Measurements from ENCODE around the gene CPEB4.

Gene CPEB4

DNA sequence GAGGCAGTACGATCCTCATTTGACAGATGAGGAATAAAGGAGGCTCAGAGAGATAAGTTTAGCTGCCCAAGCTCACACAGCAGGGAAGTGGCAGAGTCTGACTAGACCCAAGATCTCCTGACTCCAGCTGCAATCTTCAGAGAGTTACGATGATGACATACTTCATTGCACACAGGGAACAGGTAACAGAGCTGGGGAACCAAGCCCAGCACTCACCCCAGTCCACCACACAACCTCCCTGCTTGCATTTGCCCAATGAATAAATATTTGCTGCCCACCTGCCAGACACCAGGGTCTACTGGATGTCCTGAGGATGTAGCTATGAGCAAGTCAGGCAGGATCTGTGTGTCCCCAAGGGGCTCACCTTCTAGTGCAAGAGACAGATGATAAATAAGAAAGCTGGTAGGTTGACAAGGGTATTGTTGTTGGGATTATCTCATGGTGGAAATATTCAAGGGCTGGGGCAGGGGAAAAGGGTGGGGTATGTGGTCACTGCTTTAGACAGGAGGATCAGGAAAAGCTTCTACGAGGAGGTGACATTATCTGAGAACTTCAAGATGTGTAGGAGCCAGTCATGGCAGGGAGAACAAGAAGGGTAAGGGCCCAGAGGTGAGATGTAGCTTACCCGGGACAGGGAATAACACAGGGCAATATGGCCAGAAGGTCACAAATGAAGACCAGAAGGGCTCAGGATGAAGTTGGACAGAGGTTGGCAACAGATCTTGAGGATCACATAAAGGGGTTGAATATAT, 28.6 kb upstream of the CPEB4 start:
- DNase-seq, result no peak

DNA sequence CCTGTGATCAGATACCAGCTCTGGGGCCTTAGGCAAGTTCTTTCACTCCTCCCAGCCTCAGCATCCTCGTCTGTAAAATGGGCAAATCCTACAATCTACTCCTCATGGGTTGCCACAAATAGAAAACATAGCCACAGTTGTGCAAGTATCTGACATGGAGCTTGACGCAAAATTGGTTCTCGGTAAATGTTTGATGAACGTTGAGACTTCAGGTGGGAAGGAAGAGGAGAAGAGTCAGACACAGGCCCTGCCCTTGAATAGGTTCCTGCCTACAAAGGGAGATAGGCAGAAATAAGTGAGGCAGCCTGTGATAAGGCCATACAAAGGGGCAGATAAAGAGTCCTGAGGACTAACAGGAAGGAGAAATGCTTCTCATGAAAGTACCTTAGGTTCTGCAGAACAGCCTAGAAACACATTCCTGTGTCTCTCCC, 26.1 kb upstream of the CPEB4 start:
- no peak for DNase-seq

DNA sequence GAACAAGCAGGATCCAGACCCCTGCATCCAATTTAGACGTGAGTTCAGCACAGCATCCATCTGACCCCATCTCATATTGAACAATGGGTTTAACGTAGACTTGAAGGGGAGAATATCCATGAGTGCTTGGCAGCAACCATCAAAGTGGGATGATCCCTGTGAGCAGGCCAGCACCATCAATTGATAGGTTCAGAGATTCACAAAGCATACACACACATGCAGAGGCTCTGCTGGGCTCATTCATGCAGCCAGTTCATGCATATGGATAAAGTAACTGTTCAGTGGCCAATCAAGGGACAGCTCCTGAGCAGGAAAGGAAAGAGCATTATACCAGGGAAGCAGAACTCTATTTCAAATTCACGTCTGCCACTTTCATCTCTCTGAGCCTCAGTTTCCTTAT, 24.8 kb upstream of the CPEB4 start:
- no peak for DNase-seq

DNA sequence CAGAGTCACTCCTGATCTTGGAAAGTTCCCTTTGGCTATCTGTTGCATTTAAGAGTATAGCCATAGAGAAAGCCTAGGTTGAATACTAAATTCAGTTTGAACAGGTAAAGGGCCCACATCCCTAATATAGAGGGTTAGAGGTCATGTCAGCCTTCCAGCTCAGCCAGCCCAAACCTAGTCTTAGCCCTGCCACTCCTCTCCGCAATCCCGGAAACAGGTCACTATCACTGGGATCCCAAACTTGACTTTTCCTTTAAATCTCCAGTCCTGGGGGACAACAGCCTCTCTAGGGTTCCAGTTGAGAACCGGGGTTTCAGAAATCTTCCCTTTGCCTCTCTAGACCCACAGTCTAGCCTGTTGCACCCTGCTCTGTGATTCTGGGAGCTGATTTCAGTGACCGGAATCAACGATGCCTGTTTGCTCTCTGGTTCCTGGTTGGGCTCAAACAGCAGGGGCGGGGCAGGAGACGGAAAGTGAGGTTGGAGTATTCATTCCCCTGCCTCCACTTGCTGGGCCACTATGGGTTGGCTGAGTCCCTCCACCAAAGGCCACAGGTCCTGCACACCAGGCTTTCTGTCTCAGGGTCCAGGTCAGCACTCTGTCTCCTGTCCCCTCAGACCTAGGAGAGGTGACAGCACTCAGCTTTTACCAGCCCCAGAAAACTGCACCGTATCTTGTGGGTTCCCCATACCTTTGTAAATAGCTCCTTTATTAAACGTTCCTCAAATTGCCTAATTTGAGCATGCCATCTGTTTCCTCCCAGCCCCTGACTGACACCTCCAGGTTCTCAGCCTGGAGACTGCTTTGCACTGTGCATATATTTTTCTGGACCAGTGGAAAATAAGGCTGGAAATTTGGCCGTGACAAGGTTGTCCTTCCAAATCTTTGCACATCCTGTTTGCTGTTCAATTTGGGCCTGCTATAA, 23.8 kb upstream of the CPEB4 start:
- DNase-seq, result no peak

DNA sequence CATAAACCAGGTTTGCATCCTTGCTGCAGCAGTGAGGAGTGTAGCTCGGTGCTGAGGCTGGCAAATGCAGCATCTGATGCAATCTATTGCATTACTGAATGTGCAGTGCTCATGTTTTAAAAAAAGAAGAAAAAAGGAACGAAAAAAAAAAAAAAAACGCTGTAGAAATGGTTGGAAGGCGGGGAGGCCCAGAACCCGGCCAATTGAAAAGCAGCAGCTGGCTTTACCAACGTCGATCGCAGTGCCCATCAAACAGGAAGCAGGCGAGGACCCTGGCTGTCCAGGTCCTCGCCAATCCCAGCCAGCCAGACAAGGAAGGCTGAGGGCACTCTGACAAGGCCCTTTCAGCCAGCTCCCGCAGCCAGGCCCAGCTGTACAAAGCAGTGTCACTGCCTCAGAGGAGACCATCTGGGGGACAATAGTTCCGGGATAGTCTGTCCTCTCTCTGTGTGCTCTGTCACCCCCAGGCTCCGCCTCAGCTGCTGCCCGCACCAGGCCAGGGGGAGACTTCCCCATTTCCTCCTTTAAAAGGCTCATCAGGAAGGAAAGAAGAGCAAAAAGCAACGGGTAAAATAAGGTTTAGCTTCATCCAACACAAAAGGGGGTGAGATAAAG, 21.8 kb upstream of the CPEB4 start:
- DNase-seq, result no peak

DNA sequence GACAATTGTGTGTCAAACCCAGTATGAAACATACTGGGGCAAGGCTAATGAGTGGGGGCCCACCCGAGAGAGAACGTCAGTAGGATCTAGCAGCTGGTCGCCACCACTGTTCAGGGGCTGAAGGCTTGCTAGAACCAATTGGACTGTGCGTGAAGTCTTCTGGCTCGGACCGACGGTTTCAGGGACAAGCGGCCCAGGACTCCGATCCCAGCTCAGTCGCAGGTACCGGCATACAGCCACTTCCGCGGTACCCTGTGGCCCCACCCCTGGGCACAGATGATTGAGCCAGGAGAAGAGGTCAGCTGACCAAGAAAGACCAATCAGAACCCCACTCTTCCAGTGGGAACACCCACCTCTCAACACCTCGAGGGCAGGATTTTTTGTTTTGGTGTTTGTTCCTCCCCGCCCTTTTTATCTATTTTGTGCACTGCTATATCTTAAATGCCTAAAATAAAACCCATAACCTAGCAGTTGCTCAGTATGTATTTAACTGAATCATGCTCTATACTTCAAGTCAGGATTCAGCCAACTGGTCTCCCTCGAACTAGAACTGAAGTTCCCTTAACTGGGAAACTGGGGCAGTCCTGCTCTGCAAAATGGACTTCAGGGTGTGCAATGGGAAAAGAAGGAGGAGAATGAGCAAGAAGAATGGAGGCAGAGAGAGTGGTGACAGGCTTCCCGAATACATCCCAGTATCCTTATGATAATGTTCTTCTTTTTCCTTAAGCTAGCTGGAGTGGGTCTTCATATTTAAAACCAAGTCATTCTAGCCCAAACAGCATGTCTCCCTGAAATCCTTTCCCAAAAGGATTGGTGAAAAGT, 21.1 kb upstream of the CPEB4 start:
- DNase-seq, result no peak

DNA sequence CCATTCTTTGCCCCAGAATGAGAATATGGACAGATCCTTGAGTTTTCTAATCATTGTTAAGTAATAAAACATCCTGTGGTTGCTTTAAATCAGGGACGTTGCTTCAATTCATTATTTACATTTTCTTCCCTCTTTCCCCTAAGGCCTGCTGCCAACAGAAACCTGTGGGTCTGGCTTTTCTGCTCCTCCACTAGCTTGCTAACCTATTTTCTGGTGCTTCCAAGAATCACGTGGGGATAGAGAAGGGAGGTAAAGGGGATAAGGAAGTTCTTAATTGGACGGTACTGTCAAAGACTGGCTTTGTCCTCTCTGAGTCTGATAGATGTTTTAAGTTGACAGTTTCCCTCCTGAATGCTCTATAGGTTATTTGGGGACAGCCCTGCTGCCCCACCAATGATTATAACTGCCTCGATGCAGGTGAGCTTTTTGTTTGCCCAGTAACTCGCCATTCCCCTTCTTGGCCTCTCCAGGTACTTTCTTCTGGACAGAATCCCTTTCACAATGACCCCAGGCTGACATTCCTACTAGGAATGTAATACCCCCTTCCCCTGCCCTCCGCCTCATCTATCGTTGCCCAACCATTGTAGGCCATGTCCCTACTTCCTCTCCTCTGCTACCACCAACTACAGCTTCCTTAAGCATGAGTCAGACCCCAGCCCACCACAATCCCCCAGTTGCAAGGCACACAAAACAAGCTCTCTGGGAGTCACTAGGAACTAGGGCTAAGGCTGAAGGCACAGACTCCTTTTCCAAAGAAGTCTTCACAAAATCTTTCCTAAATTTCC, 19.9 kb upstream of the CPEB4 start:
- no peak for DNase-seq

DNA sequence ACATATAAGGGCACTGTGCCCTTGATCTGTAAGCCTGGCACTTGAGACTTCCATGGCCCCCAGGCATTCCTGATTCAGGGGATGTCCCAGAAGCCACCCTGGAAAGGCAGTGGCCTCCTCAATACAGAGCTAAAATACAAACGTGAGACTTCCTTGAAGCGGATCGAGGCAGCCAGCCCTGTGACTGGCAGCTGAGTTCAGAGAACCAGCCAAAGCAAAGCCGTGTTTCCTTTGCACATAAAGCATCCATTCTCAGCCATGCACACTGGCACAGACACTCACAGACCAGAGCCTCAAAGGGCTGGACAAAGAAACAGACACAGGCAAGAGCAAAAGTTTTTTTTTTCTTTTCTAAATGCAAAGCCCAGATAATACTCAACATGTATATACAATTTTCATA, 18.8 kb upstream of the CPEB4 start:
- no peak for DNase-seq

DNA sequence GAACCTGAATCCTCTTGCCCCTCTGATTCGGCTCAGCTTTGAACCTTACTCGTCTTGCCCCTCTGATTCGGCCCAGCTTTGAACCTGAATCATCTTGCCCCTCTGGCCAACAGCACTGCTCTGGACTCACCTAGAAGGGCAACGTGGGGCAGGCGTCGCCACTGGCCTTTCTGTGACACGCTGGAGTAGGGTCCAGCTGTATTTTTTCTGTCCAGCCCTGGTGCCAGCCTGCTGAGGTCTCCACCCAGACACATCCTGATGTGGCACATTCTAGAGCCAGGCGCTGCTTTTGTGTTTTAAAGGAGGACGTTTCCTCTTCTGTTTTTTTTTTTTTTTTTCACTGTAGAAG, 15.2 kb upstream of the CPEB4 start:
- DNase-seq, result no peak

DNA sequence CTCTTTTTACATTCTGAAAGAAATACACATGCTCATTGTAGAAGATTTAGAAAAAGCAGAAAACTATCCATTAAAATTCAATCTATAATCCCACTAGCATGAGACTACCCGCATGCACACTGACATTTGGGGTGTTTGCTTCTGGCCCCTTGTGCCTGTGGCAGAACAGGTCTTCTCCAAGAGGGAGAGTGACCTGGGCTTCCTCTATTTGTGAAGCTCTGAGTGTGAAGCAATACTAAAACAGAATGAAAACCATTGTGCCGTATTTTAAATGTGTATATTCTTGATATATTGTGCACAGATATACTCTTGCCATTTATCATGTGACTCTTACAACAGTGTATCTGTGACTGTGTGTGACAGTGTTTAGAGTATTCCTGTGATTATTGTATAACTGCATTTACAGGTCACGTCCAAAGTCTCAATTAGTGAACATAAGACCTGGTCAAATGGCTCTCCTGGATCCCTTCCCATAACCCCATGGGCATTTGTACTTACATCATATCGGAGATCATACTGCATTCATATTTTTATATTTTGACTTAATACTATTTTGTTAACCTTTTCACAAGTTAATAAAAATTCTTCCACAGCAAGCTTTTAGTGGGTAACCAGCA, 14.7 kb upstream of the CPEB4 start:
- no peak for DNase-seq

DNA sequence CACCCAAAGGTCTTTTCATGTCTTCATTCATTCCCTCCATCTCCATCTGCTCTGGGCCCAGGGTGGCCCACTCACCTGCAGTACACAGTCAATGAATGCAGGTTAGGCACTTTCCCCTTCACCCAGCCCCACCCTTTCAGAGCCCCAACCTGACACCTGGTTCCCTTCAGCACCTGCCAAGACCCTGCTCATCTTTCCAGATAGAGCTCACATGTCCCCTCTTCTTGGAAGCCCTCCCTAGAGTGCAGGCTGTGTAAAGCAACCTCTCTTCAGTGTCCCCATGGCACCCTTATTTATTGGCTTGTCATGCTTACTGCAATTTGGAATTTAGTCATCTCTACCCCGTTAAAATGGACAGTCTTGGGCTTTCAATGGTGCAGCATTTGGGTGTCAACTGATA, 13.0 kb upstream of the CPEB4 start:
- DNase-seq, result no peak

DNA sequence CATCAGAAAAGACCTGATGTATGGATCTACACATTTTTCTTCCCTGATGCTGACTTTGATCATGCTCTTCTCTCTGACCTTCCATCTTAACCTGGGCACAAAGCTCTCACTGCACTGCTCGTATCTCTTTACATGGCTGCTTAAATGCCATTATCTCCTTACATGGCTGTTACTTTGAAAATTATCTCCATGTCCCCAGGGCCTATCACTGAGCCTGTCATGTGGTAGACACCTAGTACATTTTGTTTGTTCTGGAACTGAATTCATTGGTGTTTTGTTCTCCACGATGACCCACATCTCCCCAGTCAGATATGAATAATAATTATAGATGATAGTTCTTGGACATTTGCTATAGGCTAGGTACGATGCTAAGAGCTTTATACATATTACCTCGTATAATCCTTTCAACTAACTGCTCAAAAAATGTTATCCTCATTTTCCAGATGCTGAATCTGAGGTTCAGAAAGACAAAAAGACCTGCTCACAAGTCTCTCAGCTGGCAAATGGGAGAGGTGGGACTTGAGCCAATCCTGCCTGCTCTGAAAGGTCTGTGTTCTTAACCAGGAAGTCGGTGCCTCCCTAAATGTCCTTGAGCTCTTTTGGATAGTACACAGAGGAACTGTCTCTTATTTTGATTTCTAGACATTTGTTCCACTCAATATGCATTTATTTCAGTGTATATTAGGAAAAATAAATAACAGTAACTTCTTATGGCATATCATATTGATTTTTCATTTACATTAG, 9.8 kb upstream of the CPEB4 start:
- DNase-seq, result peak; percentile 46

DNA sequence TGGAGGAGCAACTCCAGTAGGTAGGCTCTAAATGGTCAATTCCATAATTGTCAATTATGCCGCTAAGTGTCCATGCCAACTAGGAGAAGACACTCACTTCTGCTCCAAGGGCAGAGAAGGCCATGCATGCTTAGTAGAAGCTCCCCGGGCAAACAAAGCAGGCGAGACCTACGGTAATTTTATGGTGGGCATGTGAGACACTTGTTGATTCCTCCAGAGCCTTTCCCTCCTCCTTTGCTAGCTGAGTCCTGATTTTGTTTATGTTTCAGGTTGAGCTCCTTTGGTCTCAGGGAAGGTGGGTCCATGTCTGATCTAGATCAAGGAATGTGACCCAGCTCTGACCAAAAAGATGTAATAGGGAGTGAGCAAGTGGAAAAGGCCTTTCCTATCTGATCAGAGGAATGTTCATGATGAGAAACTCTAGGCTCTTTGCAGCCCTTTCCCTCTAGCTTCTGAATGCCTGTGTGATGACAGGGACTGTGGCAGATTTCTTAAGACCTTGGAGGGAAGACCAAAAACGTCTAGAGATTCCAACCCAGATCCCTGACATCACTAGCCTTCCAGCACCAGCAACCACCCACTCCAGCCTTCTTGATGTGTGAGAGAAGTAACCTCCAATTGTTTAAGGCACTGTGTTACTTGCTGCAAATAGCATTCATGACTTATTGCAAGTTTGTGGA, 7.7 kb upstream of the CPEB4 start:
- no peak for DNase-seq

DNA sequence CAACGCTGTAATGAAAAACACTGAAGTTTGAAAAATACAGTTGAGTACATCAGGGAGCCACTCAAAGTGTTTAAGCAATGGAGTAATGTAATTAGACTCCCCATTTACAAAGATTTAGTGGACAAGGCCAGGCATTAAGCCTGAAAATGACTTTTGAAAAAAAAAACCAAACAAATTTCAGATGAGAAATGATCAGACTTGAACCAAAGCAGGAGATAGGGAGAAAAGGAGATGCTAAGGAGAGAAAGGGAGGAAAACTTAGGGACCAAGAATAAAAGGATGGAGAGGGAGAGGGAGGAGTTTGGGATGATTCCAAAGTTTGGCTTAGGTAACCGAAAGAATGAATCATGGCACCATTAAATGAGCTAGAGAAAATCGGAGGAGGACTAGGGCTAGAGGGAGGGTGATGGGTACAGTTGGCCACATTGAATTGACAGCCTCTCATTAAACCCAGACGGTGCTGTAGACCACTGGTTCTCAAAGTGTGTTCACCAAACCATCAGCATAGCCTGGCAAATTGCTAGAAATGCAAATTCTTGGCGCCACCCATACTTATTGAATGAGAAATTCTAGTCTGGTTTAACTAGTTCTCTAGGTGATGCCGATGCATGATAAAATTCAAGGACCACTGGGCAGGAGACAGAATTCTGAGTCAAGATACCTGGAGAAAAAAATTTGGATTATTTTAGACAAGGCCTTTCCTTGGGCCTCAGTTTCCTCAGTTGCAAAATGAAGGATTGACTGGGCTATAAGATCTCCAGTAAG, 6.2 kb upstream of the CPEB4 start:
- no peak for DNase-seq

DNA sequence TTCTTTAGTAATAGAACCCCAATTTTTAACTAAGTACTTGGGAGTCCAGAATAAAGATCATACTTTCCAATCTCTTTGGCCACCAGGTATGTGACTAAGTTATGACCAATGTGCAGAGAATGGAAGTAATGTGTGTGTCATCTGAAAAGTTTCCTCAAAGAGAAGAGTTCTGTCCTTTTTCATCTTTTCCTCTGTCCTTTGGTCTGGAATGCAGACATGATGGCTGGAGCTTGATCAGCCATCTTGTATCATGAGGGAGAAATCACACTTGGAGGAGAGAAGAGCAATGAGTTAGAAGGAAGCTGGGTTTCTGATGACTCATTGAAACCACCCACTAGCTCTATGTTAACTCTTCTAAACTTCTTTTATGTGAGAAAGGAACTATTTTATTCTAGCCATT, 5.5 kb upstream of the CPEB4 start:
- no peak for DNase-seq

DNA sequence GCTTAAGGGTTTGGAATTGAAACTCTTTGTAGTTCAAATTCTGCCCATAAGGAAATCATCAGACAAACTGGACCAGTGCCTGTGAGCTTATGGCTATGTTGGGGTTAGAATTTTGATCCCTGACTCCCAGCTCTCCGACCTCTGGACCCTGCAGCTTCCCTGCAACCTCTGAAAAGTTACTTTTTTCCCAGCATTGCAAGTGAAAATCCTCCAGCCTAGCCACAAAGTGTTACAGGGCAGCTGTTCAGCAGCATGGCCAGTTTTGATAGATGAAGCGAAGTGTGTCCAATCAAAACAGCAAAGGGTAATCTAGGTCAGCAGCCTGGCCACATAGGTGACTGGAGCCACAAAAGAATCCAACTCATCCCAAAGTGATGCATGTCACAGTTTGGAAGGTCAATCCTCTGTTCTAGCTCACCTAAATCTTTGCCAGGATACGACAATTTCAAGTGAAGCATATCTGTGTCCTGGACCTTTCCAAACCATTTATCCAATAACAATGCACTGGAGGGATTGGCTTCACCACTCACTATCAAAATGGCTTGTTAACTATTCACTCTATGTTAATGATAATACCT, 4.7 kb upstream of the CPEB4 start:
- DNase-seq, result no peak

DNA sequence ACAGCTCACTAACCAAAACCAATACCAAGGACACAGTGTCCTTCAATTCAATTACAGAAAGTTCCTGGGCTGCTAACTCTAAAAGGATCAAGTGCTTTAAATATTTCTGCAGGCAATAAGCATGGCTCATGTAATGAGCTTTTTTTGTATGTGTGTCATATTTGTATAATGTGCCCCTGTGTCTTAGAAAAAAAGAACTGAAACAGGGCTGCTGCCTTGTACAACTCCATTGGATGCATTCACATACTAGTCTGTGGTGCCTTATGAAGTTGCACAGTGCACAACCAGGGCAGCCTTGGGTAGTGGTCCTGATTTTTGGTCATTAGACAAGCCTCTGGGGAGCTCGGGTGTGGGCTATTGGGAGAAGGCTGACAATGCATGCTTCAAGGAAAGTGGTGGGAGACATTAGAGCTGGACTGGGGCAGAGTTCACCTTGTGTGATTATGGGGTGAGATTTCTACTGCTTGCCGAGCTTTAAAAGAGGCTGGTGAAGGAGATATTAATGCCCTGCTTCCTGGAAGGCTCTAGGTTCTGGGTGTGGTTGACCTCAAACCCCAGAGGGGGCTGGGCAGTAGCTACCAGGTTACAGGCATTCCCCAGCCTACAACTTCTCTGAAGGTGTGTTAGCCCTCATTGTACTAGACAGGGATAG, 3.6 kb upstream of the CPEB4 start:
- no peak for DNase-seq

DNA sequence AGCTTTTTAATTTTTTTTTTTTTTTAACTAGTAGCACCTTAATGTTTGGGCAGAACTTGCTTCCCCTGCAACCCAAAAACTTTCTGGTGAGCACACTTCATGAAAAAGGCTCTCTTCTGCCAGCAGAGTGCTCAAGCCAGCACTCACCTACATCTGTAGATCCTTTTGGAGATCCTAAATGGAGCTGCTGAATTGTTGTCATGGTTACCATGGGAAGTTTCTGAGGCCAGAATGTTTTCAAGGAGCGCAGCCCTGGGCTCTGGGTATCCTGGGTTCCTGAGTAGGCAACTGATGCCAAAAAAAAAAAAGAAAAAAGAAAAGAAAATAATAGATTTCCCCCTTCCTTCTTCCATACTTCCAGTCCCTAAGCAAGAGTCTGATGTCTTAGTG, 3.1 kb upstream of the CPEB4 start:
- no peak for DNase-seq

All from DMS153 (cell line).